ENCODE data around the gene SEMA5A. TPM values are rescaled to one million over a fixed set of nuclear protein-coding genes. Genes with fewer than 3 reads are reported as not detected.

Gene SEMA5A
- polyA plus RNA-seq, 1 donor from 2014 or later, result not detected

DNA sequence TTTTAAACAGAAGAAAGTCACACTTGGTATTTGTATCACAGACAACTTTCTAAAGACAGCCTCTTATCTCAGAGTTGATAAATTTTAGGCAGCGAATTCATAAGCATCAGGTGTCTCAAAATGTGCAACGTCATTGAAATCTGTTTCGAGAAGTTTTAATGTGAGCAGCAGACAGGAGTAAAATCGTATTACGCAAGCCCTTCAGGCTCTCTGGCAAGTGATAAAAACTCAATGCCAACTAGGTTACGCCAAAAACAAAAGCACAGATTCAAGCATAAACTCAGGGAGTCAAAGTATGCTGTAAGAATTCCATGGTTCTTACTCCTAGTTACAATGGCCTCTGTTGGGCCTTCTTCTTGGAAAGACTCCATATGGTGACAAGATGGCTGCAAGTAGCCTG lies 244.7 kb downstream of the SEMA5A start:
- Mint-ChIP-seq H3K9me3 (peaks cover 3 to 8% (median 8%) of the 10 kb centered on the region in 3 donors), H3K36me3 (no peaks in the 10 kb centered on the region), H3K27me3 (no peaks in the 10 kb centered on the region), H3K27ac (no peak overlapping the region), H3K4me1 (no peaks in the 10 kb centered on the region), H3K4me3 (no peak overlapping the region)

DNA sequence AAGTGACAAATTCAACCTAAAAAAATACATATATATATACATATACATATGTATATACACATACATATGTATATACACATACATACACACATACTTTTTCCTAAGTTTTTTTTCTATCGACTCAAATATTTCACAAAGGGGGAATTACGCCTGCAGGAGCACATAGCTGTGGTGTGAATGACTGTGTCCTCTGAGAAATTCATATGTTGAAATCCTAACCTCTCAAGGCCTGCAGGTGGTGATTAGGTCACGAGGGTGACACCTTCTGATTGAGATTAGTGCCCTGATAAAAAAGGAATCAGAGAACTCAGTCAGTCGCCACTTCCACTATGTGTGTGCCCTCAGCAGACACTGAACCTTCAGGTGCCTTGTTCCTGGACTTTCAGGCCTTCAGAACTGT lies 248.7 kb downstream of the SEMA5A start:
- no peak overlapping the region for H3K27ac Mint-ChIP-seq
- no peaks in the 10 kb centered on the region for H3K27me3 Mint-ChIP-seq
- H3K4me3 Mint-ChIP-seq, result no peak overlapping the region
- no peaks in the 10 kb centered on the region for H3K36me3 Mint-ChIP-seq
- peaks cover 3 to 8% (median 4%) of the 10 kb centered on the region in 3 donors for H3K9me3 Mint-ChIP-seq
- H3K4me1 Mint-ChIP-seq, result no peaks in the 10 kb centered on the region

DNA sequence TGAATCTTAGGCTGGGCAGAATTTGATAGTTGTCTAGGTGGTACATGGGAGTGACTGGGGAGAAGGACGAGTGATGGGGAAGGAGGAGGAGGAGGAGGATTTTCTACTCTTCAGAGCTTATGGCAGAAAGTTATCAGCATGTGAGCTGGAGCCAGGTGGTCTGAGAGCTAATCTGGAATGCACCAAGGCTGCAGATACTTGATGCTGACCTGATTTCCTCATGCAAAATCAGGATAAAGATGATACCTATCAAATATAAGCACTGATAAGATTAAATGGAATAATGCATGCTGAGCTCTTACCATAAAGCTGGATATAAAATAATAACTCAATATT lies 250.4 kb downstream of the SEMA5A start:
- H3K27ac Mint-ChIP-seq, result no peak overlapping the region
- peaks cover 0 to 8% (median 5%) of the 10 kb centered on the region in 3 donors for H3K9me3 Mint-ChIP-seq
- H3K36me3 Mint-ChIP-seq, result no peaks in the 10 kb centered on the region
- no peaks in the 10 kb centered on the region for H3K4me1 Mint-ChIP-seq
- peak overlapping the region in 1 of 4 donors; percentile 9 for H3K4me3 Mint-ChIP-seq
- H3K27me3 Mint-ChIP-seq, result no peaks in the 10 kb centered on the region

DNA sequence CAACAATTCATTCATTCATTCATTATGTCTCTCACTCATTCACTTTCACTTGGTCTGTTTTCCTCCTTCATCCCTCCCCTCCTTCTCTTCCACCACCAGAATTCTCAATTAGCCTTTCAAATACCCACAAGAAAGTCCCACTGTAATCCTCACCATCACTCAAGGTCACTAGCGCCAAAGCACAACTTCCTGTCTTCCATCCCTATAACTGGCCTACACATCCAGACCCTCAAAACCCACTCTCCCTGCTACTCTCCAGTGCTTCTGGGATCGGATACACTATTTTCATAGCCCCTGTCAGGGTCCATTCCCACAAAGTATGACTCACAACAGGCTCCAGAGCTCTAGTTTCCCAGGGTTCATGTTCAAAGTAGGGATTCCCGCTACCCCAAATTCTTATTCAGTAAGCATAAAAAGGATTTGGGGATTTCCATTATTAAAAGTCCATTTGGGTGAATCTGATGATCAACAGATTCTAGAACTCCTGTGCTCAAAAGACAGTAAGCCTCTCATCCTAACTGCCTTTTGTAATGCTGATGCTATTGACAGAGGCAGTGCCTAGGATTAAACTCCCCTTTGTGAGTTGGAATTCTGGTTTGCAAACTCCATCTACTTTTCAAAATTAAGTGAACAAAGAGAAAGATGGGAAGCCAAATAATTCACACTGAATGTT lies 250.9 kb downstream of the SEMA5A start:
- no peaks in the 10 kb centered on the region for H3K4me1 Mint-ChIP-seq
- peaks cover 0 to 8% (median 5%) of the 10 kb centered on the region in 3 donors for H3K9me3 Mint-ChIP-seq
- H3K27ac Mint-ChIP-seq, result no peak overlapping the region
- no peak overlapping the region for H3K4me3 Mint-ChIP-seq
- no peaks in the 10 kb centered on the region for H3K36me3 Mint-ChIP-seq
- H3K27me3 Mint-ChIP-seq, result no peaks in the 10 kb centered on the region

DNA sequence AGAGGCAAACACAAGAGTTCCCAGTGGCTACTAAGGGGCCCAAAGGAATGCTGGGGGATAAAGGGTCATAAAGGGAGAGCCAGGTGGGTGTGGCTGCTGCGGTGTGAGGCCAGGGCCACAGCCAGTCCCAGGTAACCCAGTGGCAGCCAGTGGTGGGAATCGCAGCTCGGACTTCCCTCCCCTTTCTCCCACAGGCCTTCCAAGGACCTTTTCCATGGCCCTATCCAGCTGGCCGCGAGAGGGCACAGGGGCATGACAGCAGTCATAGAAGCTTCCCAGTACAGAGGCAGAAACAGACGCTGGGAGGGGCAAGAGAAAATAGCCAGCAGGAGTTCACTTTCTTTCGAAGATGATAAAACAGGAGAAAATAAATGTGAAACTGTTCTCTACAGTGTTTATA lies 257.6 kb downstream of the SEMA5A start:
- peaks cover 0 to 4% (median 0%) of the 10 kb centered on the region in 3 donors for H3K9me3 Mint-ChIP-seq
- H3K36me3 Mint-ChIP-seq, result peaks cover 2% of the 10 kb centered on the region
- H3K27ac Mint-ChIP-seq, result no peak overlapping the region
- no peaks in the 10 kb centered on the region for H3K4me1 Mint-ChIP-seq
- peaks cover 1% of the 10 kb centered on the region for H3K27me3 Mint-ChIP-seq
- no peak overlapping the region for H3K4me3 Mint-ChIP-seq

DNA sequence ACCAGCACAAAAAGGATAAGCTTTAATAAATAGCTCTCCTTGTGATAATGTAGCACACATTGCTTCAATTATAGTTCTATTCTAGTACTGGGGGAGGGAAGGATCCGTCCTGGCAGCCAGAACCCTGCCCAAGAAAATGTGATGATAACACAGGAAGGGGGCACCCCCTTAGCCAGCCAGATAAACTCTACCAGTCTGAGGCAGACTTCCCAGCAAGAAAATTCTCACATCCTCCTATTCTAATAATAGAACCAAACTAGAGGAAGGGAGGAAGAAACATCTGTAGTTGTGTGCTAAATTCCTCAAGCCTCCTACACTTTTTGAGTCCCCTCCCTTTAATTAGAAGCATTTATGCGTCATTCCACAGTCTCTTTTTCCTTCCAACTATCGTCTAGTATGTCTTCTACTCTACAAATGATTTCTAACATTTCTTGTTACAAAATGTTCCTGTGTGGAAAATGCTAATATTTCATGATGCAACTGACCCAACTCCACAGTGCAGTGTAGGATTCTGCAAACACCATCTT lies 261.0 kb downstream of the SEMA5A start:
- Mint-ChIP-seq H3K27me3 (peaks cover 1% of the 10 kb centered on the region), H3K27ac (no peak overlapping the region), H3K4me3 (no peak overlapping the region), H3K36me3 (peaks cover 2% of the 10 kb centered on the region), H3K4me1 (no peaks in the 10 kb centered on the region), H3K9me3 (peaks cover 0 to 4% (median 0%) of the 10 kb centered on the region in 3 donors)

DNA sequence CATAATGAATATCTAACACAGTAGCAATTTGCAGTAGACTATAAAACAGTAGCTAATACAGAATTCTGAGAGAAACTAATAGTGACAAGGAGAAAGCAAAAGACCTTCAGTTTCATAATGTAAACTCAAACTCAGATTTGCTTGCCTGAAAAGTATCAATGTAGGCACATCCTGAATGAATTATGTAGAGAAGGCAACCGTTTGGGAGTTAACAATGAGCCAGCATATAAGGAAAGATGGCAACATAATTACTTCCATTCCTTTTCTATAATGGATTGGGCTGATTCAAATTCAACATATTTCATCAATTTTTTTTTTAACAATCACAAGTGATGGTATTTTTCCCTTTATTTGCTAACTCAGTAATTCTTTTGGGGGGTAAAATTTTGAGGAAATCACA lies 261.6 kb downstream of the SEMA5A start:
- Mint-ChIP-seq H3K27me3 (peaks cover 1% of the 10 kb centered on the region), H3K9me3 (peaks cover 0 to 4% (median 0%) of the 10 kb centered on the region in 3 donors), H3K36me3 (peaks cover 2% of the 10 kb centered on the region), H3K4me3 (no peak overlapping the region), H3K4me1 (no peaks in the 10 kb centered on the region), H3K27ac (no peak overlapping the region)

DNA sequence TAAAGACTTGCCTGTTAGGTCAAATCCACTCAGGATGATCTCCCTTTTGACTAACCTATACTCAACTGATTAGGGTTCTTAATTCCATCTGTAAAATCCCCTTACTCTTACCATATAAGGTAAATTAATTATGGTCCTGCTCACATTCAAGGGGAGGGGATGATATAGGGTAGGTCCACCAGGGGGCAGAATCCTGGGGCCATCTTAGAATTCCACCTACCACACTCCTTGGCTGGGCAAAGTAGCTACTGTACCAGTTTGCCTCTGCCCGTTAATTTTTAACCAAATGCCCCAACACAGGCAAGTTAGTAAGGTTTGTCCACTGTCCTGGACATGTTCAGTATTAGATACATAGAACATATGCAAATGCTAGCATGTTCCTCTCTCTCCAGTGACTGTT lies 262.4 kb downstream of the SEMA5A start:
- no peaks in the 10 kb centered on the region for H3K4me1 Mint-ChIP-seq
- no peak overlapping the region for H3K4me3 Mint-ChIP-seq
- H3K27me3 Mint-ChIP-seq, result peaks cover 1% of the 10 kb centered on the region
- H3K36me3 Mint-ChIP-seq, result peaks cover 2% of the 10 kb centered on the region
- H3K9me3 Mint-ChIP-seq, result peaks cover 0 to 4% (median under 1%) of the 10 kb centered on the region in 3 donors
- no peak overlapping the region for H3K27ac Mint-ChIP-seq

DNA sequence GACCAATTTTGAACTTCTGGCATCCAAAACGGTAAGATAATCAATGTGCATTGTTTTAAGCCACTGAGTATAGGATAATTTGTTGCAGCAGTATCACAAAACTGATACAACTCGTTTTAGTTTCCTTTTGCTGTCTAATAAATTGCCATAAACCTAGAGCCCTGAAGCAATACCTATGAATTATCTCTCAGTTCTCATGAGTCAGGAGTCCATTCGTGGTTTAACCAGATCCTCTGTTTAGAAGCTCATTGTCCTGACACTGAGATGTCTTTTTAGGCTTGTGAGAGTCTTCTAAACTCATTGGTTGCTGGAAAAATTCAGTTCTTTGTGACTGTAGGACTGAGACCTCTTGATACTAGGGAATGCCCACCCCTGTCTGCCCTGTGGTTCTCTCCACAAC lies 262.9 kb downstream of the SEMA5A start:
- peaks cover 2% of the 10 kb centered on the region for H3K36me3 Mint-ChIP-seq
- no peak overlapping the region for H3K4me3 Mint-ChIP-seq
- no peaks in the 10 kb centered on the region for H3K4me1 Mint-ChIP-seq
- peaks cover 0 to 5% (median 4%) of the 10 kb centered on the region in 3 donors for H3K9me3 Mint-ChIP-seq
- H3K27ac Mint-ChIP-seq, result no peak overlapping the region
- H3K27me3 Mint-ChIP-seq, result peaks cover 1% of the 10 kb centered on the region

DNA sequence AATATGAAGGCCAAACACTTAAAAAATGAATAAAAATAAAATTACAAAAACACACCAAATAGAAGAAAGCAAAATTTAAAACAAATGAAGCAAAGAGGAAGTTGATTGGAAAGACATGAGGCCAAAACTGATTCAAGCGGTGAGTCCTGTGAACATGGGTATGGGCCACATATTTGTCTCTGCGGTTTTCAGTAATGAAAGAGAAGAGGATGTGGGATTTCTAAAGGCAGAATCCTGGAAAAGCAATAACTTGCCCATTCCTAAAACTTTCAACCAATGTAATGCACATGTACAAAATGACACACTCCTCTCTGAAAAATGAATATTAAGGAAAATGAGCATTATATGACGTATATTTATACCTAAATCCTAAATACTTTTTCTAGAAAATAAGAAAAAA lies 263.7 kb downstream of the SEMA5A start:
- Mint-ChIP-seq H3K27ac (no peak overlapping the region), H3K4me1 (no peaks in the 10 kb centered on the region), H3K9me3 (peaks cover 0 to 7% (median 4%) of the 10 kb centered on the region in 3 donors), H3K36me3 (peaks cover 2% of the 10 kb centered on the region), H3K4me3 (no peak overlapping the region), H3K27me3 (peaks cover 1% of the 10 kb centered on the region)

DNA sequence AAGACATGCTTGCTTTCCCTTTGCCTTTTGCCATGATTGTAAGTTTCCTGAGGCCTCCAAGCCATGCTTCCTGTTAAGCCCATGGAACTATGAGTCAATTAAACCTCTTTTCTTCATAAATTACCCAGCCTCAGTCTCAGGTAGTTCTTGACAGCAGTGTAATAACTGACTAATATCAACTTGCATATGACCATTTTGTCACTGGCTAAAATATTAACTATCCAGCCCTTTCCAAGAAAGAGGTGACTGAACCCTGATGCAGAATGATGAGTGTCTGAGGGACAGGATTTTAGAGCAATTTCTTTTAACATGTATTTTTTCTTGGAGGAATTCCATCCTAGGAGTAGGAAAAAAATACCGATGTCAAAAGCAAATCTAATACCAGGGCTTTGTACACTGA lies 266.1 kb downstream of the SEMA5A start:
- Mint-ChIP-seq H3K4me3 (no peak overlapping the region), H3K27me3 (no peaks in the 10 kb centered on the region), H3K9me3 (peaks cover 2 to 10% (median 7%) of the 10 kb centered on the region in 3 donors), H3K4me1 (no peaks in the 10 kb centered on the region), H3K27ac (no peak overlapping the region), H3K36me3 (no peaks in the 10 kb centered on the region)

DNA sequence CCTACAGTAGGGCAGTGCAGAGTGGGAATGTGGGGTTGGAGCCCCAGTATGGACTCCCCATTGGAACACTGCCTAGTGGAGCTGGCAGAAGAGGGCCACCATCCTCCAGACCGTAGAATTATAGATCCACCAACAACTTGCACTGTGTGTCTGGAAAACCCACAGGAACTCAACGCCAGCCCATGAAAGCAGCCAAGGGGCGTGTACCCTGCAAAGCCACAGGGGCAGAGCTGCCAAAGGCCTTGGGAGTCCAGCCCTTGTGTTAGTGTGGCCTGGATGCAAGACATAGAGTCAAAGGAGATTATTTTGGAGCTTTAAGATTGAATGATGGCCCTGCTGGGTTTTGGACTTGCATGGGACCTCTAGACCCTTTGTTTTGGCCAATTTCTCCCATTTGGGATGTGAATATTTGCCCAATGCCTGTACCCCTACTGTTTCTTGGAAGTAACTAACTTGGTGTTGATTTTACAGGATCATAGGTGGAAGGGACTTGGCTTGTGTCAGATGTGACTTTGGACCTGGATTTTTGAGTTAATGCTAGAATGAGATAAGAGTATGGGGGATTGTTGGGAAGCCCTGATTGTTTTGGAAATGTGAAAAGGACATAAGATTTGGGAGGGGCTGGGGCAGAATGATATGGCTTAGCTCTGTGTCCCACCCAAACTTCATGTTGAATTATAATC lies 266.8 kb downstream of the SEMA5A start:
- Mint-ChIP-seq H3K27ac (no peak overlapping the region), H3K4me3 (no peak overlapping the region), H3K4me1 (no peaks in the 10 kb centered on the region), H3K27me3 (no peaks in the 10 kb centered on the region), H3K9me3 (peaks cover 2 to 11% (median 10%) of the 10 kb centered on the region in 3 donors), H3K36me3 (no peaks in the 10 kb centered on the region)

DNA sequence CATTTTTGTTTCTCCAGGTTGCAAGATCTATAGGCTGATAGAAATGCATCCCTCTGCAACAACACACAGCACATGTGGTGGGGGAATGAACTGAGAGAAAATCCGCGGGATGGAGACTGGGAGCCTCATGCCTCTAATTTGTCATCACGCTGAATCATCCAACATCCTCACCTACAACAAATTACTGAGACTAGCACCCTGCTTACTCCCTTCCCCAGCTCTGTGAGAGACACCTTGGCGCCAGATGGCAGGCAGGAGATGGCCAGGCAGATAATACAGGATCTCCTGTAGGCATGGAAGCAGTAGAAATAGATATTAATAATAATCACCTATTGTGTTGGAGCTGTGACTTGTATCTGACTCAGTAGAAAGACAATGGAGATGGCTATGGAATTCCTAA lies 276.9 kb downstream of the SEMA5A start:
- Mint-ChIP-seq H3K36me3 (no peaks in the 10 kb centered on the region), H3K27ac (no peak overlapping the region)

DNA sequence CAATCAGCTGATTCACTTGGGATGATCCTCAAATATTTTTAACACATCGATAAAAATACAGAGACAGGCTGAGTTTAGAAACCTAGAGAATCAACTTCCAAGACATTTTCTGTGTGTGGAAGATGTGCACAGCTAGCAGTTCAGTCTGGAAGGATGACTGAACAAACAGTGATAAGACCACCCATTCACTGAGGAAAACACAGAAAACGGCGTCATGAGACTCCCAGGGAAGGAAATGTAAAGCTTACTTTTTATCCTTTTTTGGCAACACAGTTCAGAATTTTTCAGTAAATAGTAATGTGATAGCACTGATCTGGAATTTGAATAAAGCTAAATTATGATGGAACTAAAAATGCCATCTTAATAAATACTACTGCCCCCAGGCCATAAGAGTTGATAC lies 277.6 kb downstream of the SEMA5A start:
- no peak overlapping the region for H3K4me3 Mint-ChIP-seq
- no peaks in the 10 kb centered on the region for H3K36me3 Mint-ChIP-seq
- H3K27me3 Mint-ChIP-seq, result no peaks in the 10 kb centered on the region
- H3K4me1 Mint-ChIP-seq, result no peaks in the 10 kb centered on the region
- H3K27ac Mint-ChIP-seq, result no peak overlapping the region
- H3K9me3 Mint-ChIP-seq, result peaks cover under 1 to 12% (median 3%) of the 10 kb centered on the region in 3 donors

More for the DNA sequence above, 276.9 kb downstream of the SEMA5A start:
- Mint-ChIP-seq H3K4me3 (no peak overlapping the region), H3K4me1 (no peaks in the 10 kb centered on the region), H3K27me3 (no peaks in the 10 kb centered on the region), H3K9me3 (peaks cover 0 to 7% (median 4%) of the 10 kb centered on the region in 3 donors)

DNA sequence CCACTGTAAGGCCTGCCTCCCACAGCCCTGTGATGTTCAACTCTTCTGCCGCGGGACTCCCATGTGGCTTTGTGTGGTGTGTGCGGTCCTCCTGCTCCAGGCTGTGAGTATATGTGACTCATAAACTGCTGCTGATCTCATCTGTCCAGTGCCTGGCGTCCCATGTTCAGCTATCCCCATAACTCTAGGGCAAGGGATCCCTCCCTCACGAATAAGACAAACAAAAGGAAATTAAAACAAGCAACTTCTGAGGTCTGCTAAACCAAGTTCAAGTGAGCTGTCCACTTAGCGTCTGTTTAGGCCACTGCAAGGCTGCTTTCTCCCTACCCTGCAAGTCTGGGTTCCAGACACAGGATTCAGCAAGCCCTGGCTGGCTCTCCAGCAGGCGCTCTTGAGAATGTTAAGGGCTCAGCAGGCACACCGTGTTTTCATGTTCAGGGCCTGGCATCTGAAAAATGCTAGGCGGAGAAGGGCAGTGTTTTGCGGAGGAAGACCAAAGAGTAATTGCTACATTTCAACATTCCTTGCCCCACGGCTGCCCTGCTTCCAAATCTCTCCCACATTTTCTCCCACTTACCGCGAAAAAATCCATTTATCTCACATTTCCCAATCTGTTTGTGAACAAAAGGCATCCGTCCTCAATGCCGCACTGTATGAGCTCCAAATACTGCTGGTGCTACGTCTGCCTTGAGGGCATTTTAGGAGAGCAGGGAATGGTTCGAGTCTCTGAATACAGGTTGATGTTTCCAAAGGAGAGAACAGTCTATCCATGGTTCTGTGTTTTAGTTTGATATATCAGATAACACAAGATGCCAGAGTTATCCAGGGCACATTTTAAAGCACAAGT lies 280.2 kb downstream of the SEMA5A start:
- Mint-ChIP-seq H3K36me3 (no peaks in the 10 kb centered on the region), H3K27me3 (no peaks in the 10 kb centered on the region), H3K9me3 (peaks cover 2 to 12% (median 5%) of the 10 kb centered on the region in 3 donors), H3K27ac (no peak overlapping the region), H3K4me3 (no peak overlapping the region), H3K4me1 (no peaks in the 10 kb centered on the region)

Measured in IgD-negative memory B cell (primary cell).